Breast epithelium (tissue), 4 donors: ENCODE measurements around the gene SEM1. TPM values are rescaled to one million over a fixed set of nuclear protein-coding genes. Genes with fewer than 3 reads are reported as not detected.

Experiments used
- DNase-seq, 2 donors: peaks; one replicate each; pipeline ENCODE4 v3.0.0-alpha.2; 2019; ENCODE audit warnings: low spot score in 2 of 2
- H3K27ac ChIP-seq, 2 donors: fragments of 200-600 bp; sonication (generic) in 1 of 2; one replicate each; pipeline ENCODE4 v1.5.1; 2016 to 2019; ENCODE audit warnings: mild to moderate bottlenecking in 1 of 2
- H3K27me3 ChIP-seq, 2 donors: fragments of 200-600 bp; sonication (generic) in 1 of 2; one replicate each; pipeline versions ENCODE4 v1.5.1 to v1.6.0; 2017 to 2019; ENCODE audit warnings: control low read depth in 1 of 2, mild to moderate bottlenecking in 1 of 2
- H3K36me3 ChIP-seq: fragments of 200-600 bp; one replicate; pipeline ENCODE4 v1.5.1; 2019
- H3K4me1 ChIP-seq, 2 donors: fragments of 200-600 bp; sonication (generic); one replicate each; pipeline ENCODE4 v1.5.1; 2016 to 2019; ENCODE audit warnings: control low read depth in 1 of 2
- H3K4me3 ChIP-seq, 3 donors: fragments of 200-600 bp; sonication (generic); 1 replicate in 2 of 3; 2 replicates in 1 of 3; pipeline ENCODE4 v1.5.1; 2016 to 2019; ENCODE audit warnings: mild to moderate bottlenecking in 3 of 3, moderate library complexity in 2 of 3
- H3K9me3 ChIP-seq, 2 donors: fragments of 200-600 bp; sonication (generic) in 1 of 2; one replicate each; pipeline ENCODE4 v1.5.1; 2016 to 2019; ENCODE audit warnings: control low read depth in 1 of 2
- POLR2A ChIP-seq: fragments of 450-650 bp; IDR thresholded peaks from one replicate; pipeline ENCODE4 v1.6.1; 2016; ENCODE audit warnings: antibody characterized with exemption, mild to moderate bottlenecking, moderate library complexity
- POLR2AphosphoS5 ChIP-seq, 3 donors: sonication (generic); formaldehyde crosslinking; IDR thresholded peaks; one replicate each; pipeline ENCODE4 v1.6.1; 2017; ENCODE audit warnings: antibody characterized with exemption in 3 of 3
- intact Hi-C: fragments of 100-400 bp; cut with DNase I; formaldehyde crosslinking; loops from one replicate; pipeline ENCODE4 v1.15.1; 2023; ENCODE audit warnings: low total_unique reads
- total RNA-seq, 3 donors: library from RNA; depleted of rRNA; stranded (reverse); fragments of >200 nt; gene quantifications; one replicate each; pipeline ENCODE4 v1.1.0, GENCODE V29; 2016
- TF ChIP-seq, protein P1 (sequence below), 3 donors: fragments of 450-650 bp; IDR thresholded peaks; one replicate each; pipeline ENCODE4 v1.5.1; 2016 to 2017; ENCODE audit warnings: antibody characterized with exemption in 3 of 3, mild to moderate bottlenecking in 3 of 3, moderate library complexity in 3 of 3

Gene SEM1
- total RNA-seq, 3 donors from 2014 or later: 26.6 to 37.4 (median 28.5) TPM

DNA sequence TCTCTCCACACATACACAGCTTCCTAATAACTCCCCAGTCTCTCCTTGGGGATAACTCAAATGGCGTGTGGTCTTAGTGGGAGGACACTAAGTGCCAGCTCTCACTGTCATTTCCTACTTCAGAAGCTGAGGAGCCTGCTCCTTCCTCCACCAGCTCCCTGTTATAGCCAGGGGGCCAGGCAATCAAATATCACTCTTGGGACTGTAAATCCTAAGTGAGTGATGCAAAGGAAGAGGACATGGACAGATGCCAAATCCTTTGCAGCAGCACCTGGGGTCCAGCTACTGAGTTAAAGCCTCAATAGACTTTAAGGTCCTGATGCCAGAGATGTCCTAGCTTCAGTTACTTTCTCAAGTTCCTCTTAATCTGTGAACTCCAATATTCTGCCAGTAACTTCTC is 34.1 kb downstream of the SEM1 start:
- H3K9me3 ChIP-seq: no peaks in the 10 kb centered on the region
- no peaks in the 10 kb centered on the region for H3K4me1 ChIP-seq
- TF ChIP-seq, protein P1, sequence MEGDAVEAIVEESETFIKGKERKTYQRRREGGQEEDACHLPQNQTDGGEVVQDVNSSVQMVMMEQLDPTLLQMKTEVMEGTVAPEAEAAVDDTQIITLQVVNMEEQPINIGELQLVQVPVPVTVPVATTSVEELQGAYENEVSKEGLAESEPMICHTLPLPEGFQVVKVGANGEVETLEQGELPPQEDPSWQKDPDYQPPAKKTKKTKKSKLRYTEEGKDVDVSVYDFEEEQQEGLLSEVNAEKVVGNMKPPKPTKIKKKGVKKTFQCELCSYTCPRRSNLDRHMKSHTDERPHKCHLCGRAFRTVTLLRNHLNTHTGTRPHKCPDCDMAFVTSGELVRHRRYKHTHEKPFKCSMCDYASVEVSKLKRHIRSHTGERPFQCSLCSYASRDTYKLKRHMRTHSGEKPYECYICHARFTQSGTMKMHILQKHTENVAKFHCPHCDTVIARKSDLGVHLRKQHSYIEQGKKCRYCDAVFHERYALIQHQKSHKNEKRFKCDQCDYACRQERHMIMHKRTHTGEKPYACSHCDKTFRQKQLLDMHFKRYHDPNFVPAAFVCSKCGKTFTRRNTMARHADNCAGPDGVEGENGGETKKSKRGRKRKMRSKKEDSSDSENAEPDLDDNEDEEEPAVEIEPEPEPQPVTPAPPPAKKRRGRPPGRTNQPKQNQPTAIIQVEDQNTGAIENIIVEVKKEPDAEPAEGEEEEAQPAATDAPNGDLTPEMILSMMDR (IDR thresholded peaks at IDR 0.05): no peak
- TF ChIP-seq POLR2A (no peak), POLR2AphosphoS5 (IDR thresholded peaks at IDR 0.05) (no peak)
- DNase-seq: no peak
- intact Hi-C loops: no loop called here
- H3K36me3 ChIP-seq: no peaks in the 10 kb centered on the region
- H3K27ac ChIP-seq: no peak overlapping the region
- no peak overlapping the region for H3K4me3 ChIP-seq
- no peaks in the 10 kb centered on the region for H3K27me3 ChIP-seq

GRCh38 chr7:96674565-96674964 is 35.1 kb downstream of the SEM1 start:
- H3K9me3 ChIP-seq: no peaks in the 10 kb centered on the region
- no peaks in the 10 kb centered on the region for H3K27me3 ChIP-seq
- no peaks in the 10 kb centered on the region for H3K36me3 ChIP-seq
- DNase-seq: no peak
- H3K4me3 ChIP-seq: no peak overlapping the region
- no peaks in the 10 kb centered on the region for H3K4me1 ChIP-seq
- intact Hi-C loops: no loop called here
- H3K27ac ChIP-seq: no peak overlapping the region
- TF ChIP-seq POLR2A (no peak), POLR2AphosphoS5 (IDR thresholded peaks at IDR 0.05) (no peak)
- TF ChIP-seq, protein P1 (IDR thresholded peaks at IDR 0.05): no peak

GRCh38 chr7:96671854-96672253 is 37.8 kb downstream of the SEM1 start:
- intact Hi-C loops: no loop called here
- no peaks in the 10 kb centered on the region for H3K27me3 ChIP-seq
- H3K27ac ChIP-seq: no peak overlapping the region
- no peaks in the 10 kb centered on the region for H3K9me3 ChIP-seq
- TF ChIP-seq POLR2A: no peak
- TF ChIP-seq POLR2AphosphoS5 (IDR thresholded peaks at IDR 0.05): no peak
- TF ChIP-seq, protein P1 (IDR thresholded peaks at IDR 0.05): no peak
- no peak for DNase-seq
- no peak overlapping the region for H3K4me3 ChIP-seq
- no peaks in the 10 kb centered on the region for H3K36me3 ChIP-seq
- H3K4me1 ChIP-seq: no peaks in the 10 kb centered on the region

GRCh38 chr7:96670338-96671289 is 39.0 kb downstream of the SEM1 start:
- DNase-seq: no peak
- no peaks in the 10 kb centered on the region for H3K27me3 ChIP-seq
- no peak overlapping the region for H3K27ac ChIP-seq
- TF ChIP-seq POLR2A (no peak), POLR2AphosphoS5 (IDR thresholded peaks at IDR 0.05) (no peak)
- TF ChIP-seq, protein P1 (IDR thresholded peaks at IDR 0.05): no peak
- H3K9me3 ChIP-seq: no peaks in the 10 kb centered on the region
- no peak overlapping the region for H3K4me3 ChIP-seq
- H3K4me1 ChIP-seq: no peaks in the 10 kb centered on the region
- intact Hi-C loops: no loop called here
- no peaks in the 10 kb centered on the region for H3K36me3 ChIP-seq

DNA sequence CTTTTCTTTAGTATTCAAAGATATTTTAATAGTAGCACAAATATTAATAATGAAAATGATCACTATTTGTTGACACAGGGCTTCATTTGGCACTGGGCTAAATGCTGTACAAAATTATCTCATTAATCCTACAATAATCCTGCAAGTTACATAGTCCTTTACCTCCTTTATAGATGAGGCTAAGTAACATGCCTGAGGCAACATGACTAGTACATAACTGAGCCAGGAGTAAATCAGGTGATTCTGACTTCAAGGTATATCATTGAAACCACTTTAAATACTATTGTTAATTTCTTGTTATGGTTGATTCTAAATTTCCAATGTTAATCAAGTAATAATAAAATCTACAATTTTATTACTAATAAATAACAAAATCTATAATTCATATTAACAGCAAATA is 39.8 kb downstream of the SEM1 start:
- no peak for DNase-seq
- no peak for TF ChIP-seq POLR2AphosphoS5 (IDR thresholded peaks at IDR 0.05)
- no peak for TF ChIP-seq POLR2A
- TF ChIP-seq, protein P1 (IDR thresholded peaks at IDR 0.05): no peak
- Histone ChIP-seq H3K9me3 (no peaks in the 10 kb centered on the region), H3K4me1 (no peaks in the 10 kb centered on the region), H3K27me3 (no peaks in the 10 kb centered on the region), H3K4me3 (no peak overlapping the region), H3K36me3 (no peaks in the 10 kb centered on the region), H3K27ac (no peak overlapping the region)
- intact Hi-C loops: no loop called here
